Measurements from ENCODE around the gene TMEM62.
A peak's percentile ranks its signal among the peaks of the same experiment; 100 is the strongest.
"Not testable (repeated sequence)": the region's sequence is repeated elsewhere in the genome, so short reads cannot be mapped to it uniquely, and the experiment has no call there.

TMEM62 gene

GRCh38 chr15:43210807-43211206 is 77.4 kb downstream of the TMEM62 start:
- no peak for DNase-seq

- no peak for DNase-seq
Observed at GRCh38 chr15:43211224-43211735, 77.9 kb downstream of the TMEM62 start.

DNA sequence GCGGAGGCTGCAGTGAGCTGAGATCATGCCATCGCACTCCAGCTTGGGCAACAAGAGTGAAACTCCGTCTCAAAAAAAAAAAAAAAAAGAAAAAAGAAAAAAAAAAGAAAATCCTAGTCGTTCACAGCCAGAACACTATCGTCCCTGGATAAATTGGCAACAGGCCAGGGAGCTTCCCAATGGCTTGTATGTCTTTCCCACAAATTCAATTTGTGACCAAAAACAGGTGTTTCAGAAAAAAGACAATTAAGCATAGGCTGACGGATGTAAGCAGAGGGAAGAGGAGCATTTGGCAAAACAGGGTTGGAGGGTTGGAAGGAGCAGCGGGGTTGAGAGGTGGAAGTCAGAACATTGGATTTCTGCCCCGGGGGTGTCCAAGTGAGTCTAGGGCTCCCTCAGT is 78.9 kb downstream of the TMEM62 start:
- DNase-seq = no peak

GRCh38 chr15:43212951-43213350 is 79.6 kb downstream of the TMEM62 start:
- DNase-seq = no peak

- no peak for DNase-seq
Observed at GRCh38 chr15:43213466-43213865, 80.1 kb downstream of the TMEM62 start.

GRCh38 chr15:43214169-43214568 is 80.8 kb downstream of the TMEM62 start:
- DNase-seq = no peak

GRCh38 chr15:43214592-43215295 is 81.4 kb downstream of the TMEM62 start:
- no peak for DNase-seq

- DNase-seq = no peak
Observed at GRCh38 chr15:43215961-43216360, 82.6 kb downstream of the TMEM62 start.

DNA sequence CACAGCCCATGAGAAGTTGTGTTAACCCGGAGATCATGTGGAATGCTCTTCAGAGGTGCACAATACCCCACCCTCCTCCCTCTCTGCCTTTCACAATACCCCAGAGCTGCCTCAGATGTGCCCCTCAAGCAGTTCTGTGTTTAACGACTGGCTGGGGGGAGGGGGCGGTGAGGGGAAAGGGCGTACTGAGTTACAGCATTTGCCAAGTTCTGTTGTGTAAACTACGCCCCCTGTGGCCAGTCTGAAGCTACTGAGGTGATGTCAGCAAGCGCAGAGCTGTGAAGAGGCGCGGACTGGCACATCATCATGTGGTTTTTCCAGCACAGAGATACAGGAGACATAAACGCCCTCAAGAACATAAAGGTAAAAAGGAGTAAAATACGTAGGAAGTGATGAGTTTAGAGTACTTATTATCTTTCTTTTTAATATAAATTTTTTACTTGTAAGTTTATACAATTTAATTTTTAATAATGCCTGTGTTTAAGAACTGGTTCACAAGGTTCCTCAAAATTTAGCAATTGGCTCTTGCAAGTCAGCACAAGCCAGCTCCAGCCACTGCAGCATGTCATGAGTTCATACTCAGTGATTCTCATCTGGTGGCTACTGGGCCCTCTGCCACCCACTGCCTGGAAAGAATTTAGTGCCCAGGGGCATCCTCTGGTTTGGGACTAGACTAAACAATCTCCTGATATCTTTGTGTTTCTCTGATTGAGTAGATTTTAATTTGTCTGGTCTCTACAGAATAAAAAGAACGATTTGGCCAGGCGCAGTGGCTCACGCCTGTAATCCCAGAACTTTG is 85.7 kb downstream of the TMEM62 start:
- DNase-seq = no peak

DNA sequence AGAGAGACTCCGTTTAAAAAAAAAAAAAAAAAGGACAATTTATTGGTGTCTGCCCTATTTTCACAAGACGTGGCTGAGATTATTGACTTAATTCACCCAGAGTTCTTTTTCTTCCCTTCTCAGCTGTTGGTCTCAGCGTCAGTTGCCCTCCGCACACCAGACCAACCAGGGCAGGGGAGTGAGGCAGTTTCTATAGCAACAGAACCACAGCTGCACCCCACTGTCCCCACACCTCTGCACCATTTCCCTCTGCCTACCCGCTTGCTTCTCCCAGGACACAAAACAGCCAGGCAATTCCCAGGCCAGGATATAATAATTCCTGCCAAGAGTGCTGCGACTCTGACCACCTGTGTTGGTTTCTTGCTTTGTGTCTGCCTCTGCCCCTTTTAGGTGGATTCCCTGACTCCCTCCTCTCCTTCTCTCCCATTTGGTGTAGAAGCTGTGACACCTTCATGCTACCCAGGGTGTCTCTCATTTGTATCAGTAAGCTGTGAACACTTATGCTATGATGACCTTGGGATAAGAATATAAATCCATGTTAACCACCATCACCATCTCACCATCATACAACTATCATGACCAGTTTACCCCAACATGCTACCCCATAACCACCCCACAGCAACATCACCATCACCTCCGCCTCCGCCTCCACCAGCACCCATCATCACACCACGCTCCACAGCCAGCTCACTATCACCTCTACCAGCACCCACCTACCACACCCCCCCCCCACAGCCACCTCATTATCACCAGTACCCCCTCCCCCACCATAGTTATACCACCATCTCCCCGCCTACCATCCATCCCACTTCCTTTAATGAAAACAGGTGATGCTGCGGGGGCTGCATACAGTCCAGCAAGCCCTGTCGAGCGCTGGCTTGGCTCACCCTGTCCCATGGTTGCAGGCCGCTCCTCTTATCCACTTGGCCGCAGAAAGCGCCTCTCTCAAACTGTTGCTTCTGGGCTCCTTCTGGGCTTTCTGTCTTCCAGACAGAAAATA is 86.8 kb downstream of the TMEM62 start:
- no peak for DNase-seq

GRCh38 chr15:43220991-43221403 is 87.6 kb downstream of the TMEM62 start, which contains the start of gene EPB42:
Gene EPB42 (minus strand): TSS chr15:43221018. CDS start chr15:43220825, 193 bp downstream.
- DNase-seq = no peak

DNA sequence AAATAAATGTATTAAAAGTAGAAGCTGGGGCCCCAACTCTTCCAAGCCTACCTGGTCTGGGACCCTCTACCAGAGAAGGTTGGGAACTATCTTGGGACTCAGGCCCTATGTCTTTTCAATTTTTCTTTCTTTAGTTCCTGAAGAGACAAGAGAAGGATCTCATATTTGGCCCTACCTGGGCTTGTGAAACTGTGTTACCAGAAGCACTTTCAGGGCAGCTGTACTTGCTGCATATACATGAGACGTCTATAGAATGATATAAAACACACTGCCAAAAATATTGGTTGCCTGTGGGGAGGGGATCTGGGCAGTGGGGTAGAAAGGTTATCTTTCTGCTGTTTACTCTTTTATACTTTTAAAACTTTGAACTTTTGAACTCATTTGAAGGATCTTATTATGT is 88.0 kb downstream of the TMEM62 start:
- DNase-seq = no peak

DNA sequence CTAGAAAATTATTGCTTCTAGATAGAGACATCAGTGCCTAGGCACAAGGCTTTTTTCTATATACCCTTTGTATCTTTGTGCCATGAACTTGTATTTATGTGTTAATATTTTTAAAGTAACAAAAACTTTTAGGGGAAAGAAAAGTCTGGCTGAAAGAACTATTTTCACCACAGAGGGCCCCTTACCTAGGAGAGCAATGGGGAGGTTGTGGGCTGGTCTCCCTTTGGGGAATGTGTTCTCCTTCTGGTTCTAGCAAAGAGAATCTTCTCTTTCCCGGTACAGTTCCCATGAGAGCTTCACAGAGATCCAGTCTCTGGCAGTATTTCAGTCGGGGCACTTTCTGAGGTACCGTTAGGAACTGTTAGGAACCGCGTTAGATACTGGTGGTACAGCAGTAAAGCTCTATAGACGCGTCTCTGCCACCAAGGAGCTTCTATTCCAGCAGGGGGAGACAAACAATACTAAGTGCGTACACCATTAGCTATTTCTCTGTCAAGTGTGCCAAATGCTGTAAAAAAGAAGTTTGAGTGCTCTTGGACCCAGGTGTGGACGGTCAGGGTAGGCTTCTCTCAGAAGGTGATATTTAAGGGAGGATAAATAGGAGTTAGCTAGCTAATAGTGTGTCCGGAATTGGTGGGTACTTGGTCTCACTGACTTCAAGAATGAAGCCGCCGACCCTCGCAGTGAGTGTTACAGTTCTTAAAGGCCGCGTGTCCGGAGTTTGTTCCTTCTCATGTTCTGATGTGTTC is 92.0 kb downstream of the TMEM62 start:
- DNase-seq = peak; percentile 49

- DNase-seq = not testable (repeated sequence)
Observed at GRCh38 chr15:43225950-43226255, 92.5 kb downstream of the TMEM62 start.

DNA sequence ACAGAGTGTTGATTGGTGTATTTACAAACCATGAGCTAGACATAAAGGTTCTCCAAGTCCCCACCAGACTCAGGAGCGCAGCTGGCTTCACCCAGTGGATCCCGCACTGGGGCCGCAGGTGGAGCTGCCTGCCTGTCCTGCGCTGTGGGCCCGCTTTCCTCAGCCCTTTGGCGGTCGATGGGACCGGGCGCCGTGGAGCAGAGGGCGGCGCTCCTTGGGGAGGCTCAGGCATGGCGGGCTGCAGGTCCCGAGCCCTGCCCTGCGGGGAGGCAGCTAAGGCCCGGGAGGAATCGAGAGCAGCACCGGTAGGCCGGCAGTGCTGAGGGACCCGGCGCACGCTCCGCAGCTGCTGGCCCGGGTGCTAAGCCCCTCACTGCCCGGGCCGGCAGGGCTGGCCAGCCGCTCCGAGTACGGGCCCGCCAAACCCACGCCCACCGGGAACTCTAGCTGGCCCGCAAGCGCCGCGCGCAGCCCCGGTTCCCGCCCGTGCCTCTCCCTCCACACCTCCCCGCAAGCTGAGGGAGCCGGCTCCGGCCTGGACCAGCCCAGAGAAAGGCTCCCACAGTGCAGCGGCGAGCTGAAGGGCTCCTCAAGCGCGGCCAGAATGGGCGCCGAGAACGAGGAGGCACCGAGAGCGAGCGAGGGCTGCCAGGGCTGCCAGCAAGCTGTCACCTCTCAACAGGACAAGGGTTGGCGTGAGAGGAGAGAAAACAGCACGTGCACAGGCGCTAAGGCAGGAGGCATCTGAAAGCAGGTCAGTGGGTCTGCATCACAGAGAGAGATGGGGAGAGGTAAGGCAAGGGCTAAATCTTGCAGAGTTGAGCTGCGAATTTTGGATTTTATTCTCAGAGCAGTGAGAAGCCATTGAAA is 93.3 kb downstream of the TMEM62 start:
- no peak for DNase-seq

- DNase-seq = no peak
Observed at GRCh38 chr15:43229977-43230376, 96.6 kb downstream of the TMEM62 start.

GRCh38 chr15:43230640-43231115 is 97.3 kb downstream of the TMEM62 start:
- DNase-seq = no peak

DNA sequence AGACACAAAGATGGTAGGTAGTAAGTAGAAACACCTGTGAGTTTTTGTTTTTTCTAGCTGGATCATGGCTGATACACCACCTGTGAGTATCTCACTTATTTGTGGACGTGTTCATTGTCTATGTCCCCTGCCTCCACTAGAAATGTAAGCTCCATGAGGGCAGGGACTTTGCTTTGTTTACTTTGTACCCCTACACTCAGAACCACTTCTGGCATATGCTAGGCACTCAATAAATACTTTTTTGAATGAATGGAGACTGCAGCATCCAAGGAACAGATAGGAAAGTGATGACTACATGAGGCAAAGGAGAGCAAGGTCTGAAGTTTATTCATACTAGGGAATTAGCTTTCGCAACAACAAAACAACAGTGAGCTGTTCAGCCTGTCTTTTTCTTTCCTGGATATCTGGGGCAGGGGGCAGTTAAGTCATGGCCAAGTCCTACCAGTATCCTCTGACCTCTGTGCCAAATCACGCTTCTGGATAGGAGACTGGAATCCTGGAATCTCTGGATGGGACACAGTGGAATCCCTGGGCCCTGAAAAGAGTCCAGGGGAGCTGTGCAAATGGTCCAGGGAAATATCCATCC is 99.0 kb downstream of the TMEM62 start:
- DNase-seq = no peak
